ENCODE data around the gene PLA2G4E. TPM values are rescaled to one million over a fixed set of nuclear protein-coding genes. Genes with fewer than 3 reads are reported as not detected.

PLA2G4E gene
- total and polyA plus RNA-seq, 2 donors (not counting 1 experiment from before 2014, with no cell fraction given), result not detected

DNA sequence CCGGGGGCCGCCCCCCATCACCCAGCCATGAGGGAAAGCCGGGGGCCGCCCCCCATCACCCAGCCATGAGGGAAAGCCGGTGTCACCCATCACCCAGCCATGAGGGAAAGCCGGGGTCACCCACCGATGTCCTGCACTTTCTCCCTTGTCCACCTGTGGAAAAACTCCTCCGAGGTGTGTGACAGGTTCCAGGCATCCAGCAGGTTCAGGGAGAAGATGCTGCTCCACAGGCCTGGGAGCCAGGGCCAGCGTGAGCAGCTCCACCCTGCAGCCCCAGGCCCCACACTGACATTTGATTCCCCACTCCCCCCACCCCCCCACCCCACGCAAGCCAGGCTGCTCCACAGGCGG is 32.9 kb downstream of the PLA2G4E start:
- Histone ChIP-seq H3K79me2 (ENCODE audit: control insufficient read depth, insufficient read depth, low read length) (no peaks in the 10 kb centered on the region), H3K27ac (ENCODE audit: insufficient read depth, low read length) (no peak overlapping the region), H3K9ac (ENCODE audit: insufficient read depth, low read length) (no peak overlapping the region), H3K4me3 (replicated peaks in 1 of 4; ENCODE audit: control extremely low read depth in 1 of 4, insufficient read depth in 1 of 4, low read depth in 3 of 4, low read length in 4 of 4) (no peak overlapping the region), H4K20me1 (ENCODE audit: control insufficient read depth, extremely low read depth, insufficient read depth, low read length) (no peaks in the 10 kb centered on the region), H2AFZ (ENCODE audit: low read length) (no peak overlapping the region), H3K4me2 (ENCODE audit: extremely low read depth, insufficient read depth, low read length) (no peak overlapping the region), H3K9me3 (ENCODE audit: control insufficient read depth, insufficient read depth, low read depth, low read length) (no peaks in the 10 kb centered on the region), H3K27me3 (ENCODE audit: control insufficient read depth, insufficient read depth, low read length) (peaks cover 7% of the 10 kb centered on the region), H3K36me3 (ENCODE audit: control insufficient read depth, insufficient read depth, low read length) (no peaks in the 10 kb centered on the region), H3K4me1 (ENCODE audit: control insufficient read depth, extremely low read depth, insufficient read depth, low read length) (no peaks in the 10 kb centered on the region)
- no peak for DNase-seq (ENCODE audit: low read depth in 2 of 2)
- TF ChIP-seq, protein P1, sequence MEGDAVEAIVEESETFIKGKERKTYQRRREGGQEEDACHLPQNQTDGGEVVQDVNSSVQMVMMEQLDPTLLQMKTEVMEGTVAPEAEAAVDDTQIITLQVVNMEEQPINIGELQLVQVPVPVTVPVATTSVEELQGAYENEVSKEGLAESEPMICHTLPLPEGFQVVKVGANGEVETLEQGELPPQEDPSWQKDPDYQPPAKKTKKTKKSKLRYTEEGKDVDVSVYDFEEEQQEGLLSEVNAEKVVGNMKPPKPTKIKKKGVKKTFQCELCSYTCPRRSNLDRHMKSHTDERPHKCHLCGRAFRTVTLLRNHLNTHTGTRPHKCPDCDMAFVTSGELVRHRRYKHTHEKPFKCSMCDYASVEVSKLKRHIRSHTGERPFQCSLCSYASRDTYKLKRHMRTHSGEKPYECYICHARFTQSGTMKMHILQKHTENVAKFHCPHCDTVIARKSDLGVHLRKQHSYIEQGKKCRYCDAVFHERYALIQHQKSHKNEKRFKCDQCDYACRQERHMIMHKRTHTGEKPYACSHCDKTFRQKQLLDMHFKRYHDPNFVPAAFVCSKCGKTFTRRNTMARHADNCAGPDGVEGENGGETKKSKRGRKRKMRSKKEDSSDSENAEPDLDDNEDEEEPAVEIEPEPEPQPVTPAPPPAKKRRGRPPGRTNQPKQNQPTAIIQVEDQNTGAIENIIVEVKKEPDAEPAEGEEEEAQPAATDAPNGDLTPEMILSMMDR (conservative IDR thresholded peaks at IDR 0.05 in 1 of 2, IDR thresholded peaks at IDR 0.05 in 1 of 2; ENCODE audit: low read depth in 1 of 2, low read length in 2 of 2), result no peak
- TF ChIP-seq EZH2 (IDR thresholded peaks at IDR 0.05; ENCODE audit: low read length, missing control alignments), result no peak

DNA sequence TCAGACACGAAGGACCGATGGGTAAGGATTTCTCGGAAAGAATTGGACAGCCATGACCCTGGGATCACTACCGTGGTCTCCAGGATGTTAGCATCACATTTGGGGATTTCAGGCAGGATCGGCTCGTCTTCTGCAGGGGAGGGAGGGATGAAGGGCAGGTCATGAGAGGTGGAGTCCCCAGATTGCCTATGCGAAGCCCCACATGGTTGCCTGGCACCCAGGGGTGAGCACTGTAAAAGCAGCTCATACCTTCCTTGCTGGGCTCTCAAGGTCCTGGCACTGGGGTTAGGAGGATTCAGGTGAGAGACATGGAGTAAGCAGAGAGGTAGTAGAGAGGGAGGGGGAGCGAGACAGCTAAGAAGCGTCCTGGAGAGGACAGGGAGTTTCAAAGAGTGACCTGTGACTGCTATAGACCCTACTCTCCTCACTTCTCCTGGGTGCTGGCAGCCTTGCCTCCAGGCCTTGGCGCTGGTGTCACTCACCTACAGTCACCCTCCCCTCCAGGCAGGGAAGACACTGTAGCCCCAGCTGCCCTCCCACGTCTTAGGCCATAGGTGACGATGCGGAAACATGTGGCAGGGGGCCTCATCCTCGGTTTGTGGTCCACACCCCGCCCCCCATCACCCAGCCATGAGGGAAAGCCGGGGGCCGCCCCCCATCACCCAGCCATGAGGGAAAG is 33.5 kb downstream of the PLA2G4E start:
- no peaks in the 10 kb centered on the region for H3K36me3 ChIP-seq (ENCODE audit: control insufficient read depth, insufficient read depth, low read length)
- no peak overlapping the region for H3K9ac ChIP-seq (ENCODE audit: insufficient read depth, low read length)
- DNase-seq (ENCODE audit: low read depth in 2 of 2), result no peak
- H3K27me3 ChIP-seq (ENCODE audit: control insufficient read depth, insufficient read depth, low read length), result peaks cover 7% of the 10 kb centered on the region
- no peak overlapping the region for H3K27ac ChIP-seq (ENCODE audit: insufficient read depth, low read length)
- no peaks in the 10 kb centered on the region for H3K4me1 ChIP-seq (ENCODE audit: control insufficient read depth, extremely low read depth, insufficient read depth, low read length)
- H3K9me3 ChIP-seq (ENCODE audit: control insufficient read depth, insufficient read depth, low read depth, low read length), result no peaks in the 10 kb centered on the region
- no peaks in the 10 kb centered on the region for H4K20me1 ChIP-seq (ENCODE audit: control insufficient read depth, extremely low read depth, insufficient read depth, low read length)
- H3K4me3 ChIP-seq (replicated peaks in 1 of 4; ENCODE audit: control extremely low read depth in 1 of 4, insufficient read depth in 1 of 4, low read depth in 3 of 4, low read length in 4 of 4), result no peak overlapping the region
- H3K79me2 ChIP-seq (ENCODE audit: control insufficient read depth, insufficient read depth, low read length), result no peaks in the 10 kb centered on the region
- TF ChIP-seq, protein P1 (conservative IDR thresholded peaks at IDR 0.05 in 1 of 2, IDR thresholded peaks at IDR 0.05 in 1 of 2; ENCODE audit: low read depth in 1 of 2, low read length in 2 of 2), result no peak
- no peak for TF ChIP-seq EZH2 (IDR thresholded peaks at IDR 0.05; ENCODE audit: low read length, missing control alignments)
- H3K4me2 ChIP-seq (ENCODE audit: extremely low read depth, insufficient read depth, low read length), result no peak overlapping the region
- no peak overlapping the region for H2AFZ ChIP-seq (ENCODE audit: low read length)

DNA sequence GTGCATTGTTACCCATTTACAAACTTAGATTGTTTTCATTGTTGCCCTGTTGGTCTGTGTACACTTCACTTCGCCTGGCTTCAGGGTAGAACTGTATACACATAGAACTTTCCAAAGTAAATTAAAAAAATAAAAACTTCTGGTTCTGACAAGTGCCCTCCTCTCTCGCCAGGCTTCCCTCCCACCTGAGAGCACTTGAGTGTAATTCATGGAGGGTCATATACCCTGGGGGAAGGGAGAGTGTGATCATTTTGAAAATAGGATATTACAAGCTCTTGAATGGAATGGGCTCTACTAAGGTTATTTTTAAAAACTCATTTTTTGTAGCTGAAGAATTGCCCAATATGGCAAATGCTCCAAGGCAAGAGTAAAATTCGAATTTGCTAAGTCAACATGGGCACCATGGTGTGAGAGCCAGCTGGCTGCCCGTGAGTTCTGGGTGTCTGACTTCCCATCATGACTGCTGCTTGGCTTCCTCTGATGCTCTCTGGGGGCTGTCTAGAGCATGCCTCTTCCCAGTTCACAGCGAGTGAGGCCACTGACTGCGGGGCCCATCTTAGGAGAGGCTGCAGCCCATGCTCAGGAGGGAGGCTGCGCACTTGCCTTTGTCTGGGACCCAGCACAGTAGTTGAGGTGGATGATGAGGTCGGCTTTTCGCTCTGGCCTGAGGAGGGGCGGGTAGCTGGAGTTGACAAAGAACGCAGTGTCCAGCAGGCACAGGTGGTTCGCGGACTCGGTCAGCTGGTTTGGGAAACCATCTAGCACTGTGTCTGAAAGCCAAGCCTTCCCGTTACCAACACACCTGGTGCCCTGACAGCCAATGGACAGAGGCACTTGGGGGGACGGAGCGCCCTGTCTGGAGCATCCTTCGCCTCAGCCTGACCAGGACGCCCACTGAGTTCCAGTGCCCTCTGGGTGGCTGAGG is 35.3 kb downstream of the PLA2G4E start:
- Histone ChIP-seq H3K4me1 (ENCODE audit: control insufficient read depth, extremely low read depth, insufficient read depth, low read length) (no peaks in the 10 kb centered on the region), H3K27me3 (ENCODE audit: control insufficient read depth, insufficient read depth, low read length) (peaks cover 7% of the 10 kb centered on the region), H3K9me3 (ENCODE audit: control insufficient read depth, insufficient read depth, low read depth, low read length) (no peaks in the 10 kb centered on the region), H3K4me3 (replicated peaks in 1 of 4; ENCODE audit: control extremely low read depth in 1 of 4, insufficient read depth in 1 of 4, low read depth in 3 of 4, low read length in 4 of 4) (no peak overlapping the region), H3K4me2 (ENCODE audit: extremely low read depth, insufficient read depth, low read length) (no peak overlapping the region), H2AFZ (ENCODE audit: low read length) (no peak overlapping the region), H3K9ac (ENCODE audit: insufficient read depth, low read length) (no peak overlapping the region), H3K79me2 (ENCODE audit: control insufficient read depth, insufficient read depth, low read length) (no peaks in the 10 kb centered on the region), H3K36me3 (ENCODE audit: control insufficient read depth, insufficient read depth, low read length) (no peaks in the 10 kb centered on the region), H3K27ac (ENCODE audit: insufficient read depth, low read length) (no peak overlapping the region), H4K20me1 (ENCODE audit: control insufficient read depth, extremely low read depth, insufficient read depth, low read length) (no peaks in the 10 kb centered on the region)
- no peak for DNase-seq (ENCODE audit: low read depth in 2 of 2)
- TF ChIP-seq EZH2 (IDR thresholded peaks at IDR 0.05; ENCODE audit: low read length, missing control alignments), result no peak
- TF ChIP-seq, protein P1 (conservative IDR thresholded peaks at IDR 0.05 in 1 of 2, IDR thresholded peaks at IDR 0.05 in 1 of 2; ENCODE audit: low read depth in 1 of 2, low read length in 2 of 2), result no peak

Data from fibroblast of lung (primary cell).